Aorta (tissue), 5 donors: ENCODE data around the gene COL5A1. TPM values are rescaled to one million over a fixed set of nuclear protein-coding genes. Genes with fewer than 3 reads are reported as not detected.

Source experiments
- ATAC-seq: fragments of 200-7000 bp; cut with Tn5 transposase; one replicate; pipeline ENCODE4 v1.9.1; 2022; ENCODE audit warnings: moderate library complexity; ENCODE audit not compliant: low FRiP score
- DNase-seq, 2 donors: peaks; one replicate each; pipeline ENCODE4 v3.0.0-alpha.2; 2020
- H3K27ac ChIP-seq, 2 donors: one replicate each; pipeline ENCODE4 v1.5.1; 2013; ENCODE audit warnings: low read length in 2 of 2, mild to moderate bottlenecking in 2 of 2, moderate library complexity in 2 of 2, control low read depth in 1 of 2, inconsistent platforms in 1 of 2, low read depth in 1 of 2
- H3K27me3 ChIP-seq, 2 donors: one replicate each; pipeline ENCODE4 v1.6.1; 2013; ENCODE audit warnings: control low read depth in 1 of 2, low read length in 1 of 2, mild to moderate bottlenecking in 1 of 2, moderate library complexity in 1 of 2; ENCODE audit not compliant: insufficient read depth in 2 of 2, control insufficient read depth in 1 of 2
- H3K36me3 ChIP-seq, 2 donors: one replicate each; pipeline ENCODE4 v1.6.1; 2013; ENCODE audit warnings: control low read depth in 1 of 2, low read length in 1 of 2, mild to moderate bottlenecking in 1 of 2; ENCODE audit not compliant: insufficient read depth in 2 of 2, control insufficient read depth in 1 of 2
- H3K4me1 ChIP-seq, 2 donors: one replicate each; pipeline ENCODE4 v1.6.1; 2013; ENCODE audit warnings: low read length in 2 of 2, control low read depth in 1 of 2, mild to moderate bottlenecking in 1 of 2, moderate library complexity in 1 of 2; ENCODE audit not compliant: insufficient read depth in 2 of 2, control insufficient read depth in 1 of 2
- H3K4me3 ChIP-seq, 2 donors: one replicate each; pipeline ENCODE4 v1.5.1; 2013; ENCODE audit warnings: low read length in 2 of 2, control low read depth in 1 of 2, mild to moderate bottlenecking in 1 of 2
- H3K9me3 ChIP-seq: one replicate; pipeline ENCODE4 v1.6.1; 2013; ENCODE audit warnings: mild to moderate bottlenecking, low read length; ENCODE audit not compliant: control insufficient read depth
- WGBS, 2 donors: extraction: QIAGEN DNeasy Blood & Tissue Kit; methylation state at CpG; one replicate each; pipeline ENCODE4 v1.1.7; 2013; 5-methylcytosine and 5-hydroxymethylcytosine counted together
- intact Hi-C, 2 donors: fragments of 100-400 bp; cut with DNase I; formaldehyde crosslinking; loops; one replicate each; pipeline versions ENCODE4 v1.14.2 to v1.15.0; 2022
- polyA plus RNA-seq, 2 donors: library from polyadenylated mRNA; stranded (reverse); fragments of 200-250 nt; gene quantifications; one replicate each; pipeline ENCODE4 v1.2.3, GENCODE V29; 2013
- total RNA-seq, 2 donors: library from RNA; stranded (reverse); fragmentation: NEBNext Ultra II Directional; extraction: Animal tissue kit (Norgen Biotek cat#: 25700); gene quantifications; one replicate each; pipeline ENCODE4 v1.2.1, GENCODE V29; 2021
- donor health status: healthy with polysubstance abuse.
- donor health status: Bipolar disorder and iron deficiency.
- donor health status: DM: no; HTN: no; CAD: no.
- donor health status: DM: no; HTN: no; CAD: no.
- donor health status: DM: yes; HTN: yes; CAD: no.

Gene COL5A1
- total and polyA plus RNA-seq, 4 donors: 18.7 to 159 (median 82.8) TPM

GRCh38 chr9:134848504-134848903 lies 206.9 kb downstream of the COL5A1 start:
- Histone ChIP-seq H3K4me1 (no peaks in the 10 kb centered on the region), H3K36me3 (peaks cover 0 to 2% of the 10 kb centered on the region in 2 donors), H3K27ac (no peak overlapping the region), H3K4me3 (no peak overlapping the region), H3K27me3 (no peaks in the 10 kb centered on the region), H3K9me3 (no peaks in the 10 kb centered on the region)
- no peak for DNase-seq
- WGBS, 2 donors: 90 to 92% methylated on average over 9 to 10 of the region's 10 CpGs
- intact Hi-C loops: no loop called here
- no peak for ATAC-seq

GRCh38 chr9:134850611-134851010 lies 209.0 kb downstream of the COL5A1 start:
- Histone ChIP-seq H3K27me3 (no peaks in the 10 kb centered on the region), H3K36me3 (no peaks in the 10 kb centered on the region), H3K9me3 (no peaks in the 10 kb centered on the region), H3K4me1 (no peaks in the 10 kb centered on the region), H3K27ac (no peak overlapping the region), H3K4me3 (no peak overlapping the region)
- peak in 1 of 2 donors; percentile 20 for DNase-seq
- WGBS, 2 donors: 92 to 96% methylated on average over 9 of the region's 9 CpGs
- intact Hi-C loops: no loop called here
- ATAC-seq: no peak

DNA sequence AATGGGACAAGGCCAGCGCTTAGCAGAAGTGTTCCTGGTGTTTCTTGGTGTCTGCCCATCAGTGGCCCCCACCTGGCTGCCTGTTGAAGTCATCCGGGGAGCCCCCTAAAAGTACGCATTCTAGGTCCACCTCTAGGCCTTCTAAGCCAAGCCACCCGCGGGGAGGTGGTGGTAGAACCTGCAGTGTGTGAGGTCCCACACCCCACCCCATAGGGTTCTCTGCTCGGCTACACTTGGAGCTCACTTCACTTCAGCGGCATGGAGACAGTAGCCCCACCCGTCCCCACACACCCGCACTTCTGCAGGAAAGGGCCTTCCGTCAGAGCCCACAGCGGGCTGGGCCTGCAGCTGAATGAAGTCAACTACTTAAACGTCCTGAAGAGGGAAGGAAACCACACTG lies 209.4 kb downstream of the COL5A1 start:
- peak; percentile 28 to 67 for DNase-seq
- no peaks in the 10 kb centered on the region for H3K9me3 ChIP-seq
- H3K27ac ChIP-seq: no peak overlapping the region
- intact Hi-C loops: no loop called here
- H3K36me3 ChIP-seq: no peaks in the 10 kb centered on the region
- no peak for ATAC-seq
- no peaks in the 10 kb centered on the region for H3K27me3 ChIP-seq
- H3K4me3 ChIP-seq: no peak overlapping the region
- H3K4me1 ChIP-seq: no peaks in the 10 kb centered on the region
- WGBS, 2 donors: 93 to 94% methylated on average over 12 of the region's 12 CpGs

GRCh38 chr9:134852906-134853654 lies 211.5 kb downstream of the COL5A1 start:
- intact Hi-C loops: no loop called here
- ATAC-seq: no peak

GRCh38 chr9:134853893-134854292 lies 212.3 kb downstream of the COL5A1 start:
- WGBS, 2 donors: 85 to 89% methylated on average over 6 of the region's 6 CpGs
- ATAC-seq: no peak

More at GRCh38 chr9:134852906-134853654, 211.5 kb downstream of the COL5A1 start:
- H3K4me3 ChIP-seq: no peak overlapping the region
- no peaks in the 10 kb centered on the region for H3K36me3 ChIP-seq
- H3K27me3 ChIP-seq: no peaks in the 10 kb centered on the region
- H3K4me1 ChIP-seq: no peaks in the 10 kb centered on the region
- no peak overlapping the region for H3K27ac ChIP-seq
- H3K9me3 ChIP-seq: no peaks in the 10 kb centered on the region
- 69 to 73% methylated on average over 6 of the region's 6 CpGs for WGBS, 2 donors
- peak in 1 of 2 donors; percentile 50 for DNase-seq

DNA sequence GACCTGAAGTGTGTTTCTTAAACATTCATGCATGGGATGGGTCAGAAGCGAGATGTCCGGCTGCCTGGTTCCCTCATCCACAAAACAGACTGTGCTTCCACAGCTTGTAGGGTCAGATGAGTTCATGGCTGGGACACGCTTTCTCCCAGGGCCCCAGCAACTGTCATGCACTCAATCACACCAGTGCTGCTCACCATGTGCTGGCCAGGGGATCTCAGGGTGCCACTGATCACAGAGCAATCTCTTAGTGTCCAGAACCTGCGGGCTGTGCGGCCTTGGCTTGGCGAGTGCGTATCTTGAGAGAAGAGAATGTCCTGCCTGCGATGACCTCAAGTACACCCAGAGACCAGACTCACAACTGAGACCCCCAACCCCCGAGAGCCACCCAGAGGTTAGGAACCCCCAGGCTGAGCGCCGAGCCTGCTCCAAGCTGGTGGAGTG lies 213.0 kb downstream of the COL5A1 start:
- DNase-seq: peak in 1 of 2 donors; percentile 56

More at GRCh38 chr9:134853893-134854292, 212.3 kb downstream of the COL5A1 start:
- DNase-seq: peak in 1 of 2 donors; percentile 34
- no peaks in the 10 kb centered on the region for H3K4me1 ChIP-seq
- no peaks in the 10 kb centered on the region for H3K27me3 ChIP-seq
- no peaks in the 10 kb centered on the region for H3K36me3 ChIP-seq
- no peak overlapping the region for H3K27ac ChIP-seq
- intact Hi-C loops: no loop called here
- no peak overlapping the region for H3K4me3 ChIP-seq
- no peaks in the 10 kb centered on the region for H3K9me3 ChIP-seq

DNA sequence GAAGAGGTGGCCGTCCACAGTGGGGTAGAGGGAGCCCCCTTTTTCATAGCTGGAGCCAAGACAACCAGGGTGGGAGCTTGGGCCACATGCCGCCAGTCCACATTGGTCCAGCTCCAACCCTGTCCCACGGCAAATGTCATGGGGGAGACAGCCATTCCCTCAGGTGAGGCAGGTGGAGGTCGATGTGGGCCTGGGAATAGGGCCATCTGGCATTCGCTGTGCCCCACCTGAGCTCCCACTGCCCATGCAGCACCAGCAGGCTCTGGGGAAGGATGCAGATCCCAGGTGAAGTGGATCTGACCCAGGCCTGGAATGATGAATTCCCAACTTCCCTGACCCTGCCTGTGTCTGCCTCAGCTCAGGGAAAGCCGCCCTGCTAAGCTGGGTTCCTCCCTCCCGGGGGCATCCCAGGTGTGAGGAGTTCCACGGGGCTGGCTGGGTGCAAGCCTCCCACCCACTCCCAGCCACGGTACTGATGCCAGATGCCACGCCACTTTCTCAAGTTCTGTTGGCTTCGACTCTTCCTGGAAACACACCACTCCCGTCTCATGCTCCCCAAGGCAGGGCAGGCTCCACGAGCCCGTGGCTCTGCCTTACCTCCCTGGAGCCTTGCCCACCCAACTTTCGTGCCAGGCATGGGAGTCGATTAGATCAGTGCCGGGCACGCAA lies 213.8 kb downstream of the COL5A1 start:
- WGBS, 2 donors: 87 to 91% methylated on average over 18 of the region's 18 CpGs
- ATAC-seq: no peak
- intact Hi-C loops: no loop called here

More for the DNA sequence above, 213.0 kb downstream of the COL5A1 start:
- H3K9me3 ChIP-seq: no peaks in the 10 kb centered on the region
- no peak overlapping the region for H3K4me3 ChIP-seq
- H3K27me3 ChIP-seq: no peaks in the 10 kb centered on the region
- no peak overlapping the region for H3K27ac ChIP-seq
- no peaks in the 10 kb centered on the region for H3K36me3 ChIP-seq
- H3K4me1 ChIP-seq: no peaks in the 10 kb centered on the region
- intact Hi-C loops: no loop called here
- no peak for ATAC-seq
- 91 to 96% methylated on average over 11 of the region's 11 CpGs for WGBS, 2 donors

DNA sequence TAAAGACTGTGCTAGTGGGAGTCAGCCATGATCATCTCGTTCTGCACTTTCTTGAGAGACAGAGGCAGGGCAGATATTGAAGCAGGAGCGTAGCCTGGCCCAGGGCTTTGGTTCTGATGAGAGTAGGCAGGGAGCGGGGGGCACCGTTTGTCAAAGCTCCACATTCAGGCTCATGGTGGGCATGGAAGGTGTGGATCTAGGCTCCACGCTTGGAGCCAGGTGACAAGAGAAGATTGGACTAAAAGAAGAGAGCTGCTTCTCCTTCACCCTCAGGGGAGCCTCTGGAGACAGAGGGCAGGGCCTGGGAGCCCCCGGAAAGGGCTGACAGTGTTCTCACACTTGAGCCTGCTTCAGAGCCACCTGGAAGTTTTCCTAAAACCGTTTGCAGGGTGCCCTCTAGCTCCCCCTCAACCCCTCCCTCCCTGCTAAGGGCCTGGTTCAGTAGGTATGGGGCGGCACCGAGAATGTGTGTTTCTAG lies 214.3 kb downstream of the COL5A1 start:
- Histone ChIP-seq H3K27me3 (no peaks in the 10 kb centered on the region), H3K36me3 (no peaks in the 10 kb centered on the region), H3K4me3 (no peak overlapping the region), H3K27ac (no peak overlapping the region), H3K4me1 (no peaks in the 10 kb centered on the region), H3K9me3 (no peaks in the 10 kb centered on the region)
- DNase-seq (peak in 1 of 2 donors; percentile 29), ATAC-seq (no peak)
- intact Hi-C loops: no loop called here
- WGBS, 2 donors: 83 to 86% methylated on average over 9 of the region's 9 CpGs

More for the DNA sequence above, 213.8 kb downstream of the COL5A1 start:
- peak; percentile 44 to 62 for DNase-seq
- Histone ChIP-seq H3K9me3 (no peaks in the 10 kb centered on the region), H3K36me3 (no peaks in the 10 kb centered on the region), H3K4me1 (no peaks in the 10 kb centered on the region), H3K4me3 (no peak overlapping the region), H3K27ac (no peak overlapping the region), H3K27me3 (no peaks in the 10 kb centered on the region)
